GM19240 (cell line): ENCODE measurements around the gene EBI3.
"Not testable (repeated sequence)": the region's sequence is repeated elsewhere in the genome, so short reads cannot be mapped to it uniquely, and the experiment has no call there.

Source experiments
- DNase-seq: peaks from one replicate; pipeline ENCODE4 v3.0.0; 2011; ENCODE audit warnings: low spot score; ENCODE audit not compliant: insufficient read length

The EBI3 gene

DNA sequence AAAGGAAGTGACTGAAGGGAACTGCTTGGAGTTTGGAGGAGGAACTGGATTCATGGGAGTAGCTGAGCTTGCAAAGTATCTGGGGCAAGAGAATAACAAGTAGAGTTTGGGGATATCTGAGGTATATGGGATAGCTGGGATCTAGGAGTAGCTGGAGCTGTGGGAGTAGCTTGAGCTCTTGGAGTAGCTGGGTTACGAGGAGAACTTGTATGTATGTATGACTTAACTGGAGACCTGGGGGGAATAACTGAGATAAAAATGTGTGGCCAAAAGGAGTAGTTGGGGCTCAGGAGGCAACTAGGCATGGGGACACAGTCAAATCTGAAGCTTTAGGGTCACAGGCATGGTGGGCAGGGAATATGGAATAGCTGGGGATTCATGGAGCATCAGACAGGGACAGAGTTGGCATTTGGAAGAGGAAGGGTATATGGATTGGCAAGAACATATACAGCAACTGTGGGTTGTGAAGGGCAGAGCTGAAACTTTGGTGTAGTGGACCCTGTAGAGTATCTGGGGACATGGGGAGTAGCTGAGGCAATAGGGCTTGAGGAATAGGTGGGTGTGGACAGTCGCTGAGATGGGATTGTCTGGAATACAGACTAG lies 28.3 kb upstream of the EBI3 start:
- DNase-seq = no peak

DNA sequence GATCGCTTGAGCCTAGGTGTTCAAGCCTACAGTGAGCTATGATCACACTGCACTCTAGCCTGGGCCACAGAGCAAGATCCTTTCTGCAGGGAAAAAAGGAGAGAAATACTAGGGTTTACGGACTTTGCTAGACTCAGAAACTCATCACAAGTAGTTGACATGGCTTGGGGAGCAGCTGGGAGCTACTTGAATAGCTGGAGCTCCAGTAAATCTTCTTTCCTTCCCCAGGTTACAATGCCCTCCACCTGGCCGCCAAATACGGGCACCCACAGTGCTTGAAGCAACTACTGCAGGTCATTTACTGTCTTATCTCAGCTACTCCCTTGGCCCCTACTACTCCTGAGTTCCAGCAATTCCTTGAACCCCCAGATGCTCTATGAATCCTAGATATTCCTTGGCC lies 27.5 kb upstream of the EBI3 start:
- DNase-seq = no peak

DNA sequence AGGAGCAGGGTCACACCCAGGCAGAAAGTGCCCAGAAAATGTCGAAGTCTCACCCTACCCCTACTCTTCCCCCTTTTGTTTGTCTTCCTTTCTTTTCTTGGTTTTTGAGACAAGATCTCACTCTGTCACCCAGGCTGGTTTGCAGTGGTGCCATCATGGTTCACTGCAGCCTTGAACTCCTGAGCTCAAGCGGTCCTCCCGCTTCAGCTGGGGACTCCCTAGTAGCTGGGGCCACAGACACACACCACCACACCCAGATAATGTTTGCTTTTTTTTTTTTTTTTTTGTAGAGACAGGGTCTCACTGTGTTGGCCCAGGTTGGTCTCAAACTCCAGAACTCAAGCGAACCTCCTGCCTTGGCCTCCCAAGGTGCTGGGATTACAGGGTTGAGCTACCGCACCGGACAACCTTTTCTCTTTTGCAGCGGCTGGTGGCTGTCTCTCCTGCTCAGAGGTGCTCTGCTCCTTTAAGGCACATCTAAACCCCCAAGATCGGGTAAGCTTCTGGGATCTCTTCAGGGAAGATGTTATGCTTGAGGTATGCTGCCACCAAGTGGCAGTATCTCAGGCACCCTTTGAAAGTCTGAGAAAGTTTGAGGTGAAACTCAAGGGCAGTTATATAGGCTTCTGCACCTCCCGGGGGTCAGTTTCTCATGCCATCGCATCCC lies 22.4 kb upstream of the EBI3 start:
- no peak for DNase-seq

DNA sequence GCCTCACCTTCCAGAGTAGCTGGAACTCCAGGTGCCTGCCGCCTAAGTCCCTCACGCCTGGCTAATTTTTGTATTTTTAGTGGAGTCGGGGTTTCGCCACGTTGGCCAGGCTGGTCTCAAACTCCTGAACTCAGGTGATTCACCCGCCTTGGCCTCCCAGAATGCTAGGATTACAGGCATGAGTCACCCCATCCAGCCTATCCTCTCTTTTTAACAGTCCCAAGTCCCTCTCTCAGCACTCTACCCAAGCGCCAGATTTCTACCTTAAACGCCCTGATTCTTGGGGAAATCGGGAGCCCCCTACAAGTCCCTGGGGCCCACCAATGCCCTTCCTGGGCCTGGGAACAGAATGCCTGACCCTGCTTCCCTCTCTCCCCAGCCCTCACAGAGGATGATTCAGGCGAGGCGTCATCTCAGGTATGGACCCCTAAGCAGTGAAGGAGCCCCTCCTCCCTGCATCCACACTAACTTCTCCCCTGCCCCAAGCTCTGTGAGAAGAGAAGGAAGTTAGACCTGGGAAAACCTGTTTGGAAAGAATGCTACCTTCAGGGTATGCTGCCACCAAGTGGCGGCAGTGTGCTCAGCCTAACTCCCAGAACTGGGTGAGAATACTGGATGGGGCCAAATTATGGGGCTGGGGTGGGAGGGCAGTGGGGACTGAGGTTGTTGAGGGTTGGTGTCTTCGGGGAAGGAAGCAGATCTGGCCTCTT lies 20.8 kb upstream of the EBI3 start:
- no peak for DNase-seq

DNA sequence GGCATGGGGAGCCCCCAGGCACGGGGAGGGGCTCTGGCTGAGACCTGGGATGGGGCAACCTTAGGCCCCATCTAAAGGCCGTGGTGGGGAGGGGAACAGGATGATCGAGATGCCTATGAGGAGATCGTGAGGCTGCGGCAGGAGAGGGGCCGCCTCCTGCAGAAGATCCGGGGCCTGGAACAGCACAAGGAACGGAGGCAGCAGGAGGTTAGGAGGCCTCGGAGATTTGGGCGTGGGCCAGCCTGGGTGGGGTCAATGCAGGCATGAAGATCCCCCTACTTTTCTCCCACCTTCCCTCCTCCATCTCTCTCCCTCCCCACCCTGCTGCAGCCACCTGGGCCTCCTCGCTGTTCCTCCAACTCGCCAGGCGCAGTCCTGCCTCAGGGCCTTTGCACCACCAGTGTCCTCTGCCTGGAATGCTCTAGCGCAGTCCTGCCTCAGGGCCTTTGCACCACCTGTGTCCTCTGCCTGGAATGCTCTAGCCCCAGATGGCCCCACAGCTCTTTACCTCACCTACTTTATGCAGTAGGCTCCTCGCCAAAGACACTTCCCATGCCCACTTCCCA lies 19.1 kb upstream of the EBI3 start:
- DNase-seq = no peak

DNA sequence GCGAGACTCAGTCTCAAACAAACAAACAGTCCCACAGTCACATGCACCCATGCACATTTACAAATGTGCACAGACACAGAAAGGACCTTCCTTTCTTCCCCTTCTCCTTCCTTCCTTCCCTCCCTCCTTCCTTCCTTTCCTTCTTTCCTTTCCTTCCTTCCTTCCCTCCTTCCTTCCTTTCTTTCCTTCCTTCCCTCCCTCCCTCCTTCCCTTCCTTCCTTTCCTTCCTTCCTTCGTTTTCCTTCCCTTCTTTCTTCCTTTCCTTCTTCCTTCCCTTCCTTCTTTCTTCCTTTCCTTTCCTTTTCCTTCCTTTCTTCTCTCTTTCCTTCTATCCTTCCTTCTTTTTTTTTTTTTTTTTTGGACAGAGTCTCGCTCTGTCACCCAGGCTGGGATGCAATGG lies 16.2 kb upstream of the EBI3 start:
- no peak for DNase-seq

DNA sequence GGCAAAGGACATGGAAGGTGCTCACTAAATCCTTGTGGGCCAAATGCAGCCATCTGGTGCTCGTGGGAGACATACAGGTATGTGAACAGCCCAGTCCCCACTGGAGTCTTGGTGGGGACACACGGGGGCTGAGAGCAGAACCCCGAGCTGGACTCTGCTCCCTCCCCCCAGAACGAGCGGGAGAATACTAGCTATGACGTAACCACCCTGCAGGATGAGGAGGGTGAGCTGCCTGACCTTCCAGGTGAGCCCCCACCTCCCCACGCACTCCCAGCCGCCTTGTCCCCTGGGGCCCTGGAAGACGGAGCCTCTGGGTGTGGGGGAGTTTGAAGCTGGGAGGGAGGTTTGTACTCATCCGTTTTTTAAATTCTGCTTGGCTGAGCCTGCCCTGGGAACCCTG lies 13.5 kb upstream of the EBI3 start:
- no peak for DNase-seq

DNA sequence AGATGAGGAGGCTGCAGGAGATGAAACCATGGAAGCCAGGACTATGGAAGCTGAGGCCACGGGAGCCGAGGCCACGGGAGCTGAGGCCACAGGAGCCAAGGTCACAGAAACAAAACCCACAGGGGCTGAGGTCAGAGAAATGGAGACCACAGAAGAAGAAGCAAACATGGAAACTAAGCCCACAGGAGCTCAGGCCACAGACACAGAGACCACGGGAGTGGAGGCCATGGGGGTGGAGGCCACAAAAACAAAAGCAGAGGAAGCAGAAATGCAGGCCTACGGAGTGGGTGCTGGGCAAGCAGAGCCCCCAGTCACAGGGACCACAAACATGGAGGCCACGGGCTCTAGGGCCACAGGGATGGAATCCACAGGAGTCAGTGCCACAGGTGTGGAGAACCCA lies 12.5 kb upstream of the EBI3 start:
- DNase-seq = no peak

DNA sequence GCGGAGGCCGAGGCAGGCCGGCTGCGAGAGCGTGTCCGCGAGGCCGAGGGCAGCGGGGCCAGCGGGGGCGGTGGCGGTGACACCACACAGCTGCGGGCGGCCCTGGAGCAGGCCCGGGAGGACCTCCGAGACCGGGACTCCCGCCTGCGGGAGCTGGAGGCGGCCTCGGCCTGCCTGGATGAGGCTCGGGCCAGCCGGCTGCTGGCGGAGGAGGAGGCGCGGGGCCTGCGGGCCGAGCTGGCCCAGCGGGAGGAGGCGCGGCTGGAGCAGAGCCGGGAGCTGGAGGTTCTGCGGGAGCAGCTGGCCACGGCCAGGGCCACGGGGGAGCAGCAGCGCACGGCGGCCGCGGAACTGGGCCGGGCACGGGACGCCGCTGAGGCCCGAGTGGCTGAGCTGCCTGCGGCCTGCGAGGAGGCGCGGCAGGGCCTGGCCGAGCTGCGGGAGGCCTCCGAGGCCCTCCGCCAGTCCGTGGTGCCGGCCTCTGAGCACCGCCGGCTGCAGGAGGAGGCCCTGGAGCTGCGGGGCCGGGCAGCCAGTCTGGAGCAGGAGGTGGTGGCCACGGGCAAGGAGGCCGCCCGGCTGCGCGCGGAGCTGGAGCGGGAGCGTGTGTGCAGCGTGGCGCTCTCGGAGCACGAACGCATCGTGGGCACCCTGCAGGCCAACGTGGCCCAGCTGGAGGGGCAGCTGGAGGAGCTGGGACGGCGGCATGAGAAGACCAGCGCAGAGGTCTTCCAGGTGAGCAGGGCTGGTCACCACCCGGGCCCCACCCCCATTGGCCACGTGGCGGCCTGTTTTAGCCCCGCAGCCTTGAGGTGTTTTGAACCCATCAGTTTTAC lies 11.7 kb upstream of the EBI3 start:
- DNase-seq = no peak

DNA sequence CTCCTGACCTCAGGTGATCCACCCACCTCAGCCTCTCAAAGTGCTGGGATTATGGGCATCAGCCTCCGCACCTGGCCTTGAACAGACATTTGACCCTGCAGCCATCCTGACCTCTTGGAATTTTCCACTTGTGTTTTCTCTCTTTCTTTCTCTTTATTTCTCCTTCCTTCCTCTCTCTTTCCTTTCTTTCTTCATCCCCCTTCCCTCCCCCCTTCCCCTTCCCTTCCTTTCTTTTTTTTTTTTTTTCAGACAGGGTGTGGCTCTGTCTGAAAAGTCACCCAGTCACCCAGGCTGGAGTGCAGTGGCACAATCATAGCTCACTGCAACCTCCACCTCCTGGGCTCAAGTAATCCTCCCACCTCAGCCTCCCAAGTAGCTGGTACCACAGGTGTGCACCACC lies 10.8 kb upstream of the EBI3 start:
- DNase-seq = not testable (repeated sequence)

DNA sequence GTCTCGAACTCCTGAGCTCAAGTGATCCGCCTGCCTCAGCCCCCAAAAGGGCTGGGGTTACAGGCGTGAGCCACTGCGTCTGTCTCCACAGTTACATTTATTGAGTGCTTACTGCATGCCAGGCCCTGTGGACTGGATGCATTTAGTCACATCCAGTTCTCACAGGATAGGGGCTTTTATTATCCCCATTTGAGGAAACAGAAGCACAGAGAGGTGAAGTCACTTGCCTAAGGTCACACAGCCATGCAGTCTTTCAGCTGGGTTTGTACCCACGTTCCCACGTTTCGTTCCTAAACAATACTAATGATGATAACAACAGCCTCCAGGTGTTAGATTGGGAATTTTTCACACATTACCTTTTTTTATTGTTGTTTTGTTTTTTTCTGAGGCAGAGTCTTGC lies 9.1 kb upstream of the EBI3 start:
- no peak for DNase-seq

DNA sequence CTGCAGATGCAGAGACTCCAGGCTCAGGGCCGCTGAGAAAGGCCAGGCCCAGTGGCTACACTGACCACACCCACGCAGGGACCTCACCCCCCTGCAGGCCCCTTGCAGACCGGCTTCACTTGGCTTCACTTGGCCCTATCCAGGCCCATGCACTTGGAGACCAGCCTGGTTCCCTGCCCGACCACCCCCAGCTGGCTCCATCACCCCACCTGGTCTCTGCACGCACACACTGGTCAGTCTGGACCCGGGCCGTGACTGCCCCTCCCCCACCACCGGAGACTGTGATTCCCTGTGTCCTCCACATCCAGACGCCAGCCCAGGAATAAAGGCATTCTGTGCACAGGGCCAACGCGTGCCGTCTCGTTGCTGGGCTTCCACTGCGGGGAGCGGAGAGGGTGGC lies 4.9 kb upstream of the EBI3 start:
- no peak for DNase-seq

DNA sequence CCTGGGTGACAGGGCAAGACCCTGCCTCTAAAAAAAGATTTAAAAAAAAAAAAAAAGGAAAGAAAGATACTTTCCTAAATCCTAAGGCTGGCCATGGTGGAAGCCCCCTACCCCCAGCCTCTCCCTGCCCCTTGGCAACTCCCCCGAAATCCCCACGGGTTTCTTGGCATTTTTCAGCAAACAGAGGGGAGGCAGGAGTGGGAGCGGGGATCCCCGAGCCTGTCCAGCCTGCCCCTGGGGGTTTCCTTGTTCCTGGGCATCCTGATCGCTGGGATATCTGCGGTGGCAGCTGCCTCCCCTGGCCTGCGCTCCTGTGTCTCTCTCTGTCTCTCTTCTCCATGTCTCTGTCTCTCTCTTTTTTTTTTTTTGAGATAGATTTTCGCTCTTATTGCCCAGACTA lies 3.4 kb upstream of the EBI3 start:
- no peak for DNase-seq

DNA sequence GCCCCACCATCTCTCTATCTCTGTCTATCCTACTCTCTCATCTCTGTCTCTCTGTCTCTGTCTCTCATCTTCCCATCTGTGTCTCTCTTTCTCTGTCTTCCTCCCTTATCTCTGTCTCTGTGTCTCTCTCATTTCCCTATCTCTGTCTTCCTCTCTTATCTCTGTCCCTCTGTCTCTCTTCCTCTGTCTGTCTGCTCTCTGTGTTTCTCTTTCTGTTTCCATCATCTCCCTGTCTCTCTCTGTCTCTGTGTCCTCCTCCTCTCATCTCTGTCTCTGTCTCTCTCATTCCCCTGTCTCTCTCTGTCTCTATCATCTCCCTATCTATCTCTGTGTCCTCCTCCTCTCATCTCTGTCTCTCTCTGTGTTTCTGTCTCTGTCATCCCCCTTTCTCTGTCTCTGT lies 1.6 kb upstream of the EBI3 start:
- no peak for DNase-seq

DNA sequence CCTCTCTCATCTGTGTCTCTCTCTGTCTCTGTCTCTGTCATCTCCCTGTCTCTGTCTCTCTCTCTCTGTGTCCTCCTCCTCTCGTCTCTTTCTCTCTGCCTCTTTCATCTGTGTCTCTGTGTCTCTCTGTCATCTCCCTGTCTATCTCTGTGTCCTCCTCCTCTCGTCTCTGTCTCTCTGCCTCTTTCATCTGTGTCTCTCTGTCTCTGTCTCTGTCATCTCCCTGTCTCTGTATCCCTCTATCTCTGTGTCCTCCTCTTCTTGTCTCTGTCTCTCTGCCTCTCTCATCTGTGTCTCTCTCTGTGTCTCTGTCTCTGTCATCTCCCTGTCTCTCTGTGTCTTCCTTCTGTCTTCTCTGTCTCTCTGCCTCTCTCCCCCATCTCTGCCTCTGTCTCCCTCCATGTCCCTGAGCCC lies 551 bp upstream of the EBI3 start:
- no peak for DNase-seq

DNA sequence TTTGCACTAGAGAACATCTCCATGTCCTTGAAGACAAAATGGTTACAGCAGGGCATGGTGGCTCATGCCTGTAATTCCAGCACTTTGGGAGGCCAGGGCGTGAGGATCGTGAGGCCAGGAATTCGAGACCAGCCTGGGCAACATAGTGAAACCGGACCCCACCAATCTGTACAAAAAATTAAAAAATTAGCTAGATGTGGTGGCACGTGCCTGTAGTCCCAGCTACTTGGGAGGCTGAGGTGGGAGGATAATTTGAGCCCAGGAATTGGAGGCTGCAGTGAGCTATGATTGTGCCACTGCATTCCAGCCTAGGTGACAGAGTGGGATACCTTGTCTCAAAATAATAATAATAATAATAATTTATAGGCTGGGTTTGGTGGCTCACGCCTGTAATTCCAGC lies 914 bp downstream of the EBI3 start:
- not testable (repeated sequence) for DNase-seq

DNA sequence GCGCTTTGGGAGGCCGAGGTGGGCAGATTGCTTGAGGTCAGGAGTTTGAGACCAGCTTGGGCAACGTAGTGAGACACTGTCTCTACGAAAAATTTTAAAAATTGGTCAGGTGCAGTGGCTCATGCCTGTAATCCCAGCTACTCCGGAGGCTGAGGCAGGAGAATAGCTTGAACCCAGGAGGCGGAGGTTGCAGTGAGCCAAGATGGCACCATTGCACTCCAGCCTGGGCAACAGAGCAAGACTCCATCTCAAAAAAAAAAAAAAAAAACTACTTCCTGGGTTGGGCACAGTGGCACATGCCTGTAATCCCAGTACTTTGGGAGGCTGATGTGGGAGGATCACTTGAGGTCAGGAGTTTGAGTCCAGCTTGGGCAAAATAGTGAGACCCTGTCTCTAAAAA lies 2.2 kb downstream of the EBI3 start:
- DNase-seq = not testable (repeated sequence)

DNA sequence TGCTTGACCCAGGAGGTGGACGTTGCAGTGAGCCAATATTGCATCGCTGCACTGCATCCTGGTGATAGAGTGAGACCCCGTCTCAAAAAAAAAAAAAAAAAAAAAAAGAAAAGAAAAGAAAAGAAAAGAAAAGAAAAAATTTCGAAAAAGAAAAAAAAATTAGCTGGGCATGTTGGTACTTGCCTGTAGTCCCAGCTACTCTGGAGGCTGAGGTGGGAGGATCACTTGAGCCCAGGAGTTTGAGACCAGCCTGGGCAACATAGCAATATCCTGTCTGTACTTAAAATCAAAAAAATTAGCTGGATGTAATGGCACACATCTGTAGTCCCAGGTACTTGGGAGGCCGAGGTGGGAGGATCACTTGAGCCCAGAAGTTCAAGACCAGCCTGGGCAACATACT lies 2.8 kb downstream of the EBI3 start:
- DNase-seq = not testable (repeated sequence)

DNA sequence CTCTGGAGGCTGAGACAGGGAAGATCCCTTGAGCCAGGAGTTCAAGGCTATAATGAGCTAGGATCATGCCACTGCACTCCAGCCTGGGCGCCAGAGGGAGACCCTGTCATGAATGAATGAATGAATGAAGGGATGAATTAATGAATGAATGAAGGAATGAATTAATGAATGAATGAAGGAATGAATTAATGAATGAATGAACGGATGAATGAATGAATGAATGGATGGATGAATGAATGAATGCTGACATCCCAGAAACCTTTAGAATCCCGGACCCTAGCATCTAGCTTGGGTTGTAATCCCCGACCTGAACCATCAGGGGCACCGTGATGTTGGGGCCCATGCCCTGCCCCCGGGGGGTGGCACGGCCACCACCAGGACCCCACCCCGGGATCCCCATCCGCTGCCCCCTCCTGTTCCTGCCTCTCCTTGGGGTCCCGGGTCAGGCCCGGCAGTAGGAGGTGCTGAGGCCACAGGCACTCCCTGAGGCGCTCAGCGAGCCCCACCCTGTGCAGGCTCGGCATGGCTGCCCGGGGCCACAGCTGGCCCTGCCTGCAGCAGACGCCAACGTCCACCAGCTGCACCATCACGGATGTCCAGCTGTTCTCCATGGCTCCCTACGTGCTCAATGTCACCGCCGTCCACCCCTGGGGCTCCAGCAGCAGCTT lies 3.4 kb downstream of the EBI3 start:
- no peak for DNase-seq

DNA sequence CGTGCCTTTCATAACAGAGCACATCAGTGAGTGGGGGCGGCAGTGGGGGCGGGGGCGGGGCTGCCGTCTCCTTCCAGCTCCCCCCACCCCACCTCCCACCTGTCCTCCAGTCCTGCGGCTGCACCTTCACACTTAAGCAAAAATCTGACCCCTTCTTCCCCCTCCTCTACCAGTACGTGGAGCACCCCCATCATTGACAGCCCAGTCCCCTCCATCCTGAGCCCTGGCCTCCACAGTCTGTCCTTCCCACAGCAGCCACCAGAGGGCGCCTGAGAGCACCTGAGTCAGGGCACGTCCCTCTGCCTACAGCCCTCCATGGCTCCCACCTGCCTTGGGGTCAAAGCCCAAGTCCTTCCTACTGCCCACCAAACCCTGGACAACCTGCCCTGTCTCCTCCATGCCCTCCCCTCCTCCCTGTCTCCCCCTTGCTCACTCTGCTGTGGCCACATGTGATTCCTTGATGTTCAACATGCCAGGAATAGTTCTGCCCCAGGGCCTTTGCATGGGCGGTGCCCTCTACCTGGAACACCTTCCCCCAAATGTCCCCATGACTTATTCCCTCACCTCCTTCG lies 4.0 kb downstream of the EBI3 start:
- no peak for DNase-seq
